HepG2 (cell line): ENCODE results near the gene MEX3C. TPM values are rescaled to one million over a fixed set of nuclear protein-coding genes. Genes with fewer than 3 reads are reported as not detected.

Source experiments
- ATAC-seq: fragments of 200-7000 bp; cut with Tn5 transposase; 3 replicates; pipeline ENCODE4 v1.9.1; 2020; ENCODE audit warnings: mild to moderate bottlenecking, moderate library complexity
- BruUV-seq: library from RNA; stranded (reverse); fragments of 400-500 nt; replicated peaks from 2 replicates; lab custom pipeline; 2021; lab: Mats Ljungman, UMichigan
- CTCF ChIA-PET: fragments of 300-600 bp; formaldehyde crosslinking; extraction: SDS; loops from one replicate; lab custom pipeline; 2021; ENCODE audit warnings: low total read pairs, inconsistent platforms, low intra/inter-chr PET ratio; lab: Yijun Ruan, JAX
- POLR2A ChIA-PET: fragments of 350-600 bp; sonication (Branson Sonifier 250); formaldehyde crosslinking; loops from one replicate; lab custom pipeline; 2020; ENCODE audit warnings: antibody characterized with exemption, inconsistent platforms; lab: Yijun Ruan, JAX
- DNase-seq: peaks from one replicate; pipeline ENCODE4 v3.0.0-alpha.2; 2015; ENCODE audit warnings: low spot score
- FAIRE-seq: peaks from 3 replicates; lab custom pipeline; 2011; peaks lifted over from hg19 to GRCh38; lab: Jason Lieb, UNC
- H2AFZ ChIP-seq: one replicate; pipeline ENCODE4 v1.6.1; 2011; ENCODE audit warnings: low read length, inconsistent platforms
- H3K27ac ChIP-seq: fragments of 300-600 bp; 3 replicates; pipeline ENCODE4 v1.8.0; 2011; ENCODE audit warnings: mixed run types, mild to moderate bottlenecking, mixed read lengths, low read length, inconsistent platforms; ENCODE audit not compliant: insufficient read depth; ENCODE audit errors: extremely low read length
- H3K27me3 ChIP-seq, 2 experiments: fragments of 200-600 bp in 1 of 2; 2 replicates in 1 of 2; 3 replicates in 1 of 2; pipeline versions ENCODE4 v1.6.0 to v1.8.0; 2011; ENCODE audit warnings: low read length in 2 of 2, mild to moderate bottlenecking in 2 of 2, moderate library complexity in 2 of 2, inconsistent platforms in 1 of 2; ENCODE audit not compliant: insufficient read depth in 2 of 2, control insufficient read depth in 1 of 2
- H3K36me3 ChIP-seq, 2 experiments: fragments of 200-600 bp in 1 of 2; replicated peaks in 1 of 2; 2 replicates in 1 of 2; 3 replicates in 1 of 2; pipeline versions ENCODE4 v1.5.1 to v1.8.0; 2011; ENCODE audit warnings: low read length in 2 of 2, inconsistent platforms in 1 of 2; ENCODE audit not compliant: insufficient read depth in 2 of 2, control insufficient read depth in 1 of 2
- H3K4me1 ChIP-seq: 2 replicates; pipeline ENCODE4 v1.5.1; 2012; ENCODE audit warnings: low read length, inconsistent platforms; ENCODE audit not compliant: insufficient read depth
- H3K4me2 ChIP-seq: 2 replicates; pipeline ENCODE4 v1.6.0; 2011; ENCODE audit warnings: low read depth, low read length, inconsistent platforms
- H3K4me3 ChIP-seq, 3 experiments: fragments of 200-600 bp in 1 of 3; sonication (generic), shearing (Covaris generic) in 1 of 3; replicated peaks in 1 of 3; 2 replicates each; pipeline ENCODE4 v1.5.1; 2011 to 2016; ENCODE audit warnings: low read length in 3 of 3, inconsistent platforms in 2 of 3, low read depth in 2 of 3, mild to moderate bottlenecking in 2 of 3, control low read depth in 1 of 3, mixed read lengths in 1 of 3; ENCODE audit not compliant: insufficient read depth in 1 of 3
- H3K79me2 ChIP-seq: one replicate; pipeline ENCODE4 v1.6.1; 2011; ENCODE audit warnings: low read length, inconsistent platforms; ENCODE audit not compliant: insufficient read depth
- H3K9ac ChIP-seq: 2 replicates; pipeline ENCODE4 v1.6.0; 2011; ENCODE audit warnings: mild to moderate bottlenecking, low read depth, low read length, inconsistent platforms; ENCODE audit not compliant: insufficient read depth
- H3K9me3 ChIP-seq: 2 replicates; pipeline ENCODE4 v1.5.1; 2012; ENCODE audit warnings: mild to moderate bottlenecking, low read length
- H4K20me1 ChIP-seq: 2 replicates; pipeline ENCODE4 v1.6.0; 2011; ENCODE audit warnings: inconsistent platforms, mild to moderate bottlenecking, low read length, moderate library complexity; ENCODE audit not compliant: insufficient read depth
- ATF5 ChIP-seq: sonication (generic); formaldehyde crosslinking; IDR thresholded peaks from 2 replicates; pipeline ENCODE4 v1.4.0; 2020; ENCODE audit warnings: mild to moderate bottlenecking, low read depth, missing genetic modification reagents
- ESRRA ChIP-seq: sonication (generic); formaldehyde crosslinking; IDR thresholded peaks from 2 replicates; pipeline ENCODE4 v1.5.1; 2020; ENCODE audit warnings: mild to moderate bottlenecking, low read depth, missing genetic modification reagents
- GPN1 ChIP-seq: sonication (generic); formaldehyde crosslinking; IDR thresholded peaks from 2 replicates; pipeline ENCODE4 v1.5.1; 2020; ENCODE audit warnings: missing genetic modification reagents, borderline replicate concordance
- HDAC2 ChIP-seq: sonication (generic); formaldehyde crosslinking; IDR thresholded peaks from 2 replicates; pipeline ENCODE4 v1.4.0; 2020; ENCODE audit warnings: missing genetic modification reagents
- HES4 ChIP-seq: sonication (generic); formaldehyde crosslinking; IDR thresholded peaks from 2 replicates; pipeline ENCODE4 v1.9.0; 2021; ENCODE audit warnings: mild to moderate bottlenecking, missing genetic modification reagents, borderline replicate concordance
- NFYC ChIP-seq: IDR thresholded peaks from 2 replicates; pipeline ENCODE4 v1.6.1; 2016; ENCODE audit warnings: missing genetic modification reagents, missing compliant biosample characterization
- SRF ChIP-seq: IDR thresholded peaks from 2 replicates; pipeline ENCODE4 v1.6.1; 2011; ENCODE audit warnings: mild to moderate bottlenecking, low read depth, low read length, moderate library complexity
- TBX2 ChIP-seq: sonication (generic); formaldehyde crosslinking; IDR thresholded peaks from 2 replicates; pipeline ENCODE4 v1.5.0; 2020; ENCODE audit warnings: missing genetic modification reagents, mild to moderate bottlenecking, borderline replicate concordance
- USF2 ChIP-seq, 2 experiments: sonication (generic) in 1 of 2; formaldehyde crosslinking in 1 of 2; IDR thresholded peaks; 2 replicates each; pipeline versions ENCODE4 v1.5.1 to v1.6.1; 2011 to 2020; ENCODE audit warnings: borderline replicate concordance in 1 of 2, low read depth in 1 of 2, low read length in 1 of 2, mild to moderate bottlenecking in 1 of 2, missing genetic modification reagents in 1 of 2, moderate library complexity in 1 of 2
- ZBTB8A ChIP-seq: sonication (generic); formaldehyde crosslinking; IDR thresholded peaks from 2 replicates; pipeline ENCODE4 v1.4.0; 2020; ENCODE audit warnings: mild to moderate bottlenecking, low read depth, missing genetic modification reagents, borderline replicate concordance
- ZFAT ChIP-seq: sonication (generic); formaldehyde crosslinking; conservative IDR thresholded peaks from 2 replicates; pipeline ENCODE4 v1.8.1; 2023; ENCODE audit warnings: missing genetic modification reagents, inconsistent platforms
- ZNF432 ChIP-seq: sonication (generic); formaldehyde crosslinking; IDR thresholded peaks from 2 replicates; pipeline ENCODE4 v1.5.0; 2020; ENCODE audit warnings: missing genetic modification reagents, mild to moderate bottlenecking, borderline replicate concordance
- ZNF558 ChIP-seq: sonication (generic); formaldehyde crosslinking; IDR thresholded peaks from 2 replicates; pipeline ENCODE4 v1.9.0; 2022; ENCODE audit warnings: mild to moderate bottlenecking, missing genetic modification reagents, borderline replicate concordance
- ZNF879 ChIP-seq: sonication (generic); formaldehyde crosslinking; IDR thresholded peaks from 2 replicates; pipeline ENCODE4 v1.8.1; 2023; ENCODE audit warnings: missing genetic modification reagents
- ZNF891 ChIP-seq: sonication (generic); formaldehyde crosslinking; IDR thresholded peaks from 2 replicates; pipeline ENCODE4 v1.5.0; 2020; ENCODE audit warnings: mild to moderate bottlenecking, missing genetic modification reagents
- WGBS: methylation state at CpG from one replicate; pipeline ENCODE4 v1.1.6; 2017; ENCODE audit warnings: low lambda C conversion rate; 5-methylcytosine and 5-hydroxymethylcytosine counted together
- in situ Hi-C: cut with HindIII; loops from 2 replicates; pipeline ENCODE4 v1.10.0; 2017; ENCODE audit warnings: low pct_unique_long_range_greater_than_20kb; ENCODE audit not compliant: extremely low pct_ligation_motif_present
- intact Hi-C: fragments of 100-400 bp; cut with micrococcal nuclease; formaldehyde crosslinking; loops from one replicate; pipeline ENCODE4 v1.10.0; 2022; ENCODE audit not compliant: unreplicated experiment
- polyA plus RNA-seq, 8 experiments: library from polyadenylated mRNA; depleted of rRNA in 3 of 8; stranded (reverse) in 7 of 8; unstranded in 1 of 8; fragments of >200 nt; fragmentation: Illumina TruSeq in 4 of 8; extraction: Trizol in 4 of 8; gene quantifications; 2 replicates each; pipeline versions ENCODE4 v1.2.1 to v1.2.3, GENCODE V29; 2011 to 2016; ENCODE audit warnings: low read depth in 4 of 8, missing spikeins in 1 of 8, mixed read lengths in 1 of 8; ENCODE audit not compliant: insufficient read depth in 1 of 8
- total RNA-seq, 5 experiments: library from RNA; depleted of rRNA; stranded (reverse); fragments of >200 nt; fragmentation: Illumina TruSeq; extraction: Trizol; gene quantifications; 2 replicates each; pipeline ENCODE4 v1.2.3, GENCODE V29; 2016; ENCODE audit warnings: low read depth in 1 of 5
- TF ChIP-seq, protein P1 (sequence below), 2 experiments: sonication (generic) in 1 of 2; formaldehyde crosslinking in 1 of 2; IDR thresholded peaks; 2 replicates each; pipeline versions ENCODE4 v1.6.1 to v1.9.0; 2014 to 2022; ENCODE audit warnings: antibody characterized with exemption in 1 of 2, borderline replicate concordance in 1 of 2, inconsistent platforms in 1 of 2, low read depth in 1 of 2, missing genetic modification reagents in 1 of 2

The MEX3C gene
- total and polyA plus RNA-seq, 2 of the 13 experiments (the other 11 are each of a cell fraction or from before 2014, with no cell fraction given), result 34.8 to 36.4 TPM

DNA sequence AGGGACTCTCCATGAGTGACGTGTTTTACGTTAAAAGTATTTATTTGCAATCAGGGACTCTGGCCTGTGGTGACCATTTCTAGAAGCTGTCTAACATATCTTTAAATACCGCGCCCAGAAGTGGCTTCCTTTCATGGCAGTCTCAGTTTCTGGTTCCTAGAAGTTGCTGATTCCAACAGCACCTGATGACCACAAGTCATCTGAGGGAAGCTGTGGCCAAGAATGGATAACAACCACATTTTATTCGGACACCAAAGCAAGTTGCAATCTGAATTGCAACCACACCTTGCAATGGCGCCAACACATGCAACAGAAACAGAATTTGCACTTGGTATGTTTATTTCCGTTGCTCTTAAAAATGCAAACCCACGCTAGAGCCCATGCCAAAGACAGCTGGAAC lies 33.1 kb downstream of the MEX3C start:
- Histone ChIP-seq H3K4me1 (no peaks in the 10 kb centered on the region), H3K4me2 (no peak overlapping the region), H4K20me1 (no peaks in the 10 kb centered on the region), H3K4me3 (no peak overlapping the region), H3K79me2 (no peaks in the 10 kb centered on the region), H3K27me3 (no peaks in the 10 kb centered on the region), H3K36me3 (no peaks in the 10 kb centered on the region), H3K9ac (no peak overlapping the region), H2AFZ (no peak overlapping the region), H3K27ac (no peak overlapping the region), H3K9me3 (no peaks in the 10 kb centered on the region)
- FAIRE-seq (no peak), DNase-seq (no peak), ATAC-seq (no peak)
- in situ Hi-C loops (no loop called here), intact Hi-C loops (no loop called here)
- BruUV-seq, result no TSS peak
- CTCF ChIA-PET, result no interaction called here
- POLR2A ChIA-PET, result no interaction called here
- 65% methylated on average over 8 of the region's 8 CpGs for WGBS
- no peak for TF ChIP-seq ZNF558
- no peak for TF ChIP-seq ATF5 (CRISPR knock-in tag)
- no peak for TF ChIP-seq USF2 (IDR thresholded peaks at IDR 0.05; ENCODE audit: low read depth, low read length)
- no peak for TF ChIP-seq USF2 (CRISPR knock-in tag; IDR thresholded peaks at IDR 0.05; ENCODE audit: borderline replicate concordance)
- TF ChIP-seq HDAC2 (CRISPR knock-in tag), result no peak
- no peak for TF ChIP-seq NFYC (CRISPR knock-in tag)
- TF ChIP-seq ESRRA, result no peak
- no peak for TF ChIP-seq ZNF879 (CRISPR knock-in tag)
- TF ChIP-seq ZNF891 (CRISPR knock-in tag), result no peak
- TF ChIP-seq TBX2 (CRISPR knock-in tag), result no peak
- no peak for TF ChIP-seq HES4
- TF ChIP-seq, protein P1, sequence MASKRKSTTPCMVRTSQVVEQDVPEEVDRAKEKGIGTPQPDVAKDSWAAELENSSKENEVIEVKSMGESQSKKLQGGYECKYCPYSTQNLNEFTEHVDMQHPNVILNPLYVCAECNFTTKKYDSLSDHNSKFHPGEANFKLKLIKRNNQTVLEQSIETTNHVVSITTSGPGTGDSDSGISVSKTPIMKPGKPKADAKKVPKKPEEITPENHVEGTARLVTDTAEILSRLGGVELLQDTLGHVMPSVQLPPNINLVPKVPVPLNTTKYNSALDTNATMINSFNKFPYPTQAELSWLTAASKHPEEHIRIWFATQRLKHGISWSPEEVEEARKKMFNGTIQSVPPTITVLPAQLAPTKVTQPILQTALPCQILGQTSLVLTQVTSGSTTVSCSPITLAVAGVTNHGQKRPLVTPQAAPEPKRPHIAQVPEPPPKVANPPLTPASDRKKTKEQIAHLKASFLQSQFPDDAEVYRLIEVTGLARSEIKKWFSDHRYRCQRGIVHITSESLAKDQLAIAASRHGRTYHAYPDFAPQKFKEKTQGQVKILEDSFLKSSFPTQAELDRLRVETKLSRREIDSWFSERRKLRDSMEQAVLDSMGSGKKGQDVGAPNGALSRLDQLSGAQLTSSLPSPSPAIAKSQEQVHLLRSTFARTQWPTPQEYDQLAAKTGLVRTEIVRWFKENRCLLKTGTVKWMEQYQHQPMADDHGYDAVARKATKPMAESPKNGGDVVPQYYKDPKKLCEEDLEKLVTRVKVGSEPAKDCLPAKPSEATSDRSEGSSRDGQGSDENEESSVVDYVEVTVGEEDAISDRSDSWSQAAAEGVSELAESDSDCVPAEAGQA (IDR thresholded peaks at IDR 0.05; ENCODE audit: low read depth), result no peak
- TF ChIP-seq, protein P1 (CRISPR knock-in tag; IDR thresholded peaks at IDR 0.05; ENCODE audit: borderline replicate concordance), result no peak
- TF ChIP-seq GPN1 (CRISPR knock-in tag), result no peak
- no peak for TF ChIP-seq ZFAT (CRISPR knock-in tag)
- TF ChIP-seq ZBTB8A, result no peak
- TF ChIP-seq ZNF432 (CRISPR knock-in tag), result no peak
- no peak for TF ChIP-seq SRF
